ENCODE measurements around the gene C1orf52. TPM values are rescaled to one million over a fixed set of nuclear protein-coding genes. Genes with fewer than 3 reads are reported as not detected.
"Not testable (repeated sequence)": the region's sequence is repeated elsewhere in the genome, so short reads cannot be mapped to it uniquely, and the experiment has no call there.

C1orf52 gene
- total RNA-seq, 4 donors from 2014 or later, result 12.7 to 27.2 (median 21.0) TPM

DNA sequence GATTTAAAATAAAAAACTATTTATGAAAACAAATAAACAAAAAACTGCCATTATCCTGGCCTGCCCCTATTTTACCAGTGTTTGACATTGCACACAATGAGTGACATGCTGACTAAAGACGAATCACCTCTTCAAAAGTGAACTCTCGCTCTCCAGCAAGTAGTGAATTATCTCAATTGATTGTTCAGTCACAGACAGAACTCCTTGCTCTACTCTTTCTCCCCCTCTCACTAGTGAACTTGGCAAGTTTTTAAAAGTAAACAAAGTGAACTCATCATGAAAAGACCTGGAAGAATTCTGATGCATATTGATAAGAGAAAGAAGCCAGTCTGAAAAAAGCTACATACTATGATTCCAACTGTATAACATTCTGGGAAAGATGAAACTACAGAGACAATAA, 4.7 kb upstream of the C1orf52 start:
- H3K4me1 ChIP-seq, result peaks cover 0 to 10% (median 0%) of the 10 kb centered on the region in 3 donors
- peaks cover 0 to 52% of the 10 kb centered on the region in 2 donors for H3K36me3 ChIP-seq
- no peak for TF ChIP-seq EP300 (IDR thresholded peaks at IDR 0.05)
- TF ChIP-seq POLR2AphosphoS5 (IDR thresholded peaks at IDR 0.05), result no peak
- TF ChIP-seq, protein P1, sequence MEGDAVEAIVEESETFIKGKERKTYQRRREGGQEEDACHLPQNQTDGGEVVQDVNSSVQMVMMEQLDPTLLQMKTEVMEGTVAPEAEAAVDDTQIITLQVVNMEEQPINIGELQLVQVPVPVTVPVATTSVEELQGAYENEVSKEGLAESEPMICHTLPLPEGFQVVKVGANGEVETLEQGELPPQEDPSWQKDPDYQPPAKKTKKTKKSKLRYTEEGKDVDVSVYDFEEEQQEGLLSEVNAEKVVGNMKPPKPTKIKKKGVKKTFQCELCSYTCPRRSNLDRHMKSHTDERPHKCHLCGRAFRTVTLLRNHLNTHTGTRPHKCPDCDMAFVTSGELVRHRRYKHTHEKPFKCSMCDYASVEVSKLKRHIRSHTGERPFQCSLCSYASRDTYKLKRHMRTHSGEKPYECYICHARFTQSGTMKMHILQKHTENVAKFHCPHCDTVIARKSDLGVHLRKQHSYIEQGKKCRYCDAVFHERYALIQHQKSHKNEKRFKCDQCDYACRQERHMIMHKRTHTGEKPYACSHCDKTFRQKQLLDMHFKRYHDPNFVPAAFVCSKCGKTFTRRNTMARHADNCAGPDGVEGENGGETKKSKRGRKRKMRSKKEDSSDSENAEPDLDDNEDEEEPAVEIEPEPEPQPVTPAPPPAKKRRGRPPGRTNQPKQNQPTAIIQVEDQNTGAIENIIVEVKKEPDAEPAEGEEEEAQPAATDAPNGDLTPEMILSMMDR (IDR thresholded peaks at IDR 0.05), result no peak
- no peak for TF ChIP-seq POLR2A (IDR thresholded peaks at IDR 0.05)
- H3K9me3 ChIP-seq, result no peaks in the 10 kb centered on the region
- 90 to 94% methylated on average over 2 of the region's 2 CpGs for WGBS, 2 donors (ENCODE audit: low coverage in 1 of 2)
- no peak overlapping the region for H3K27ac ChIP-seq
- H3K27me3 ChIP-seq, result no peaks in the 10 kb centered on the region
- ATAC-seq, result no peak
- no peak overlapping the region for H3K4me3 ChIP-seq

DNA sequence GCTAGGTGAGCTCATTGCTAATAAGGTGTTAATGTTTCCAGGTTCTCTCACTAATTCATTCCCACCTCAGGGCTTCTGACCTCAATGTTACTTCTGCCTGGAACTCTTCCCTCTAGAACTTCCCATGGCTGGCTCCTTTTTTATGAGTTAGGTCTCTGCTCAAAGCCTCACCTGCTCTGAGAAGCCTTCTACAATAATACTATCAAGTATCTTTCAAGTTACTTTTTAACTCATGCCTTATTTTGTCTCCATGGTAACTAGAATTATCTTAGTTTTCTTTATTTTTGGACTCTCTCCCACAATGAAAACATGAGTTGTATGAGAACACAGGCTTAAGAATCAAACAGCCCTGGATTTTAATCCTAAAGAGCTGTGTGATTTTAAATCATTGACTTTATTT, 3.5 kb upstream of the C1orf52 start:
- Histone ChIP-seq H3K9me3 (no peaks in the 10 kb centered on the region), H3K27me3 (no peaks in the 10 kb centered on the region), H3K4me3 (no peak overlapping the region), H3K4me1 (peaks cover 0 to 18% (median 6%) of the 10 kb centered on the region in 3 donors), H3K27ac (no peak overlapping the region), H3K36me3 (peaks cover 0 to 42% of the 10 kb centered on the region in 2 donors)
- TF ChIP-seq, protein P1 (IDR thresholded peaks at IDR 0.05), result no peak
- TF ChIP-seq POLR2A (IDR thresholded peaks at IDR 0.05) (no peak), POLR2AphosphoS5 (IDR thresholded peaks at IDR 0.05) (no peak), EP300 (IDR thresholded peaks at IDR 0.05) (no peak)
- no peak for ATAC-seq

DNA sequence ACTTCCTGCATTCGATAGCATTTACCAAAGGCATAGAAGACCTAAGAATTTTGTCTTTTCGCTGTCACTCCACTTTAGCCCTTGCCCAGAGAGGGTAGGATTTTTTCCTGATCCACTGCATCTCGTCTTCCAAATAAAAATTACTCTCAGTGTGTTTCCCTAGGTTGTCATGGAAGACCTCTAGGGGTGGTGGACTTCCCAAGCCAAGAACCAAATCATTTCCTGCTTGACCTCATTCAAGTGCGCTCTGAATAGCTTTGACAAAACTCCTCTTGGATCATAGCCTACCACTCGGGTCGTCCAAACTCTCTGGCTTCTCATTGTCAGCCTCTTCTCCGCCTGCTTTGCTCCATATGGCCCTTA, 431 bp upstream of the C1orf52 start:
- no peak for TF ChIP-seq EP300 (IDR thresholded peaks at IDR 0.05)
- no peak for TF ChIP-seq POLR2AphosphoS5 (IDR thresholded peaks at IDR 0.05)
- TF ChIP-seq, protein P1 (IDR thresholded peaks at IDR 0.05), result no peak
- TF ChIP-seq POLR2A (IDR thresholded peaks at IDR 0.05), result no peak
- Histone ChIP-seq H3K9me3 (no peaks in the 10 kb centered on the region), H3K4me1 (peaks cover 0 to 47% (median 17%) of the 10 kb centered on the region in 3 donors), H3K4me3 (peak overlapping the region; percentile 74 to 77), H3K36me3 (peaks cover 0 to 41% of the 10 kb centered on the region in 2 donors), H3K27me3 (no peaks in the 10 kb centered on the region), H3K27ac (peak overlapping the region; percentile 21 to 92 (median 88))
- peak; percentile 66 for ATAC-seq
- WGBS, 2 donors (ENCODE audit: low coverage in 1 of 2), result 7 to 9% methylated on average over 7 of the region's 7 CpGs

DNA sequence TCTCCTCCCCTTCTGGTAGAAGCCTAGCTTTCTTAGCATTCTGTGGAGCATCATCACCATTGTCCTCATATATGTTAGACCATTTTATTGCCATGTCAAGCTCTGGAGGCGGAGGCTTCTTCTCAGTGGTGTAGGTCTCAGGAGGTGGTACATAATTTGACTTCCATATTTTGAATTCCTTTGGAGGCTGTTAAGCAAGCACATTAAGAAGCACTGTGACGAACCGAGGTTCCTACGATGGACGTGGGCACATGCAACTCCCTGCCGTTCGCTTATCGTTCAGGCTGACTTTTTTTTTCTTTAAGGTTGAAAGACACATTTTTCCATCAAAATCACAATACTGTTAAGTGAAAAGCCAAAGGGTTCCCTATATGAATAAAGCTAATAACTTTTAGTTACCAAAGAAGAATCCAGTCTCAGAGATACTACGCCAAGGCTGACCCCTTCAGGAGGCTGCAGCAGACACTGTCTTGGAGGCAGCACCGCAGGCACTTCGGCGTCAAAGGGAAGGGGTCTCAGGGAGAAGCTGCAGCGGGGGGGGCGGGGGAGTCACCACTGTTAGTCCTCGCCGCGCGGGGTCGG, 835 bp downstream of the C1orf52 start:
- no peak for TF ChIP-seq POLR2AphosphoS5 (IDR thresholded peaks at IDR 0.05)
- TF ChIP-seq, protein P1 (IDR thresholded peaks at IDR 0.05), result no peak
- no peak for TF ChIP-seq EP300 (IDR thresholded peaks at IDR 0.05)
- TF ChIP-seq POLR2A (IDR thresholded peaks at IDR 0.05), result no peak

DNA sequence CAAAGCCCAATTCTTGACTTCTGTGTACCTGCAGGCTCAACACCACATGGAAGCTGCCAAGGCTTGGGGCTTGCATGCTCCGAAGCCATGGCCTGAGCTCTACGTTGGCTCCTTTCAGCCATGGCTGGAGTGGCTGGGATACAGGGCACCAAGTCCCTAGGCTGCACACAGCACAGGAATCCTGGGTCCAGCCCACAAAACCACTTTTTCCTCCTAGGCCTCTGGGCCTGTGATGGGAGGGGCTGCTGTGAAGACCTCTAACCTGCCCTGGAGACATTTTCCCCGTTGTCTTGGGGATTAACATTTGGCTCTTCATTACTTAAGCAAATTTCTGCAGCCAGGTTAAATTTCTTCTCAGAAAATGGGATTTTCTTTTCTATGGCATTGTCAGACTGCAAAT, 10.4 kb downstream of the C1orf52 start:
- not testable (repeated sequence) for H3K4me3 ChIP-seq, H3K27me3 ChIP-seq, ATAC-seq, H3K9me3 ChIP-seq, H3K27ac ChIP-seq
- Histone ChIP-seq H3K4me1 (peaks cover 18 to 37% (median 25%) of the 10 kb centered on the region in 3 donors), H3K36me3 (peaks cover 0 to 28% of the 10 kb centered on the region in 2 donors)
- 89 to 100% methylated on average over 1 to 2 of the region's 3 CpGs for WGBS, 2 donors (ENCODE audit: low coverage in 1 of 2)

More for the DNA sequence above, 835 bp downstream of the C1orf52 start:
- Histone ChIP-seq H3K36me3 (peaks cover 0 to 32% of the 10 kb centered on the region in 2 donors), H3K4me3 (peak overlapping the region; percentile 74 to 77), H3K27ac (peak overlapping the region; percentile 51 to 92 (median 88)), H3K4me1 (peaks cover 0 to 59% (median 25%) of the 10 kb centered on the region in 3 donors), H3K27me3 (no peaks in the 10 kb centered on the region), H3K9me3 (no peaks in the 10 kb centered on the region)
- no peak for ATAC-seq
- 0 to 7% methylated on average over 12 to 19 of the region's 19 CpGs for WGBS, 2 donors (ENCODE audit: low coverage in 1 of 2)
